Mucosa of rectum (tissue), 2 donors: ENCODE data around the gene FNDC5.

Source experiments
- H3K27ac ChIP-seq, 2 donors: one replicate each; pipeline ENCODE4 v1.7.0; 2013; ENCODE audit warnings: inconsistent platforms in 2 of 2, low read depth in 2 of 2, low read length in 2 of 2
- H3K27me3 ChIP-seq, 2 donors: one replicate each; pipeline ENCODE4 v1.7.0; 2013; ENCODE audit warnings: low read length in 2 of 2; ENCODE audit not compliant: control insufficient read depth in 2 of 2, insufficient read depth in 2 of 2
- H3K36me3 ChIP-seq, 2 donors: one replicate each; pipeline ENCODE4 v1.7.0; 2013; ENCODE audit warnings: low read length in 2 of 2; ENCODE audit not compliant: control insufficient read depth in 2 of 2, insufficient read depth in 2 of 2
- H3K4me1 ChIP-seq, 2 donors: one replicate each; pipeline ENCODE4 v1.7.0; 2013; ENCODE audit warnings: low read length in 2 of 2, mild to moderate bottlenecking in 1 of 2; ENCODE audit not compliant: control insufficient read depth in 2 of 2, insufficient read depth in 2 of 2
- H3K4me3 ChIP-seq, 2 donors: one replicate each; pipeline ENCODE4 v1.7.0; 2013; ENCODE audit warnings: low read length in 2 of 2
- H3K9ac ChIP-seq, 2 donors: one replicate each; pipeline ENCODE4 v1.7.0; 2013; ENCODE audit warnings: low read length in 2 of 2, low read depth in 1 of 2, mild to moderate bottlenecking in 1 of 2
- H3K9me3 ChIP-seq, 2 donors: one replicate each; pipeline ENCODE4 v1.7.0; 2013; ENCODE audit warnings: low read length in 2 of 2; ENCODE audit not compliant: control insufficient read depth in 2 of 2
- donor health status: healthy.
- donor health status: Normal muscosa, but diverticular disease.

Gene FNDC5

DNA sequence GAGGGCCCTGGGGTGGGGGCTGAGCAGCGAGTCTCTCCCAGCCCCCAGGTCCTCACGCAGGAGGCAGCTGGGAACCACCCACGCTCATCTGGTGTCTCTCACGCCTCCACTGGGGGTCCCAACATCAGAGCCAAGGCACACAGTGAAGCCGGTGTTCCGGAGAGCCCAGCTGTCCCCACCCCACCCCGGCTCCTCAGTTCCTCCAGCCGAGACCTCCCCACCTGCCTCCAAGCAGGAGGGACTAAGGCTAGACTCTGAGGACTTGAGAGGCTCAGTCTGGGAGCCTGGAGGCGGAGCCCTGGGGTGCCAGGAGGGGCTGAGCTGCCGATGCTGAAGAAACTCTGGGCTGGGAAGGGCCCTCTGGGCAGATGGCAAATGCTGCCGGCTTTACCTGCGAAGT, 14.0 kb upstream of the FNDC5 start:
- Histone ChIP-seq H3K27me3 (peaks cover 8 to 11% of the 10 kb centered on the region in 2 donors), H3K36me3 (no peaks in the 10 kb centered on the region), H3K4me1 (no peaks in the 10 kb centered on the region), H3K9me3 (no peaks in the 10 kb centered on the region), H3K9ac (no peak overlapping the region), H3K4me3 (no peak overlapping the region), H3K27ac (no peak overlapping the region)

DNA sequence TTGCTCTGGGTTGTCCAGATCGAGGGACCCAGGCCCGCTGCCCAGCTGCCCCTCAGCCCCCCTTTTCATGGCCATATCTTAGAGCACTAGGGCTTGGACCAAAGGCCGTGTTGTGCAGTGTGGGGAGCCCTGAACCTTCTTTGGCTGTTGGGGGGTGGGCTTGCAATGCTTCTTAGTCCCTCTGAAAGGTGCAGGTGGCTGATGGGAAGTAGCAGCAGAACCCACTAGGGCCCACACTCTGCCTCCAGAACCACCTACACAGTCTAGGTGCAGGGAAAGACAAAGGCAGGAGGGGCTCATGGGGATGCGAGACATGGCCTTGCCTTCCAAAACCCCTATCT, 13.3 kb upstream of the FNDC5 start:
- no peak overlapping the region for H3K4me3 ChIP-seq
- no peak overlapping the region for H3K9ac ChIP-seq
- H3K36me3 ChIP-seq, result no peaks in the 10 kb centered on the region
- H3K27ac ChIP-seq, result no peak overlapping the region
- no peaks in the 10 kb centered on the region for H3K9me3 ChIP-seq
- H3K4me1 ChIP-seq, result no peaks in the 10 kb centered on the region
- H3K27me3 ChIP-seq, result peaks cover 8 to 11% of the 10 kb centered on the region in 2 donors

DNA sequence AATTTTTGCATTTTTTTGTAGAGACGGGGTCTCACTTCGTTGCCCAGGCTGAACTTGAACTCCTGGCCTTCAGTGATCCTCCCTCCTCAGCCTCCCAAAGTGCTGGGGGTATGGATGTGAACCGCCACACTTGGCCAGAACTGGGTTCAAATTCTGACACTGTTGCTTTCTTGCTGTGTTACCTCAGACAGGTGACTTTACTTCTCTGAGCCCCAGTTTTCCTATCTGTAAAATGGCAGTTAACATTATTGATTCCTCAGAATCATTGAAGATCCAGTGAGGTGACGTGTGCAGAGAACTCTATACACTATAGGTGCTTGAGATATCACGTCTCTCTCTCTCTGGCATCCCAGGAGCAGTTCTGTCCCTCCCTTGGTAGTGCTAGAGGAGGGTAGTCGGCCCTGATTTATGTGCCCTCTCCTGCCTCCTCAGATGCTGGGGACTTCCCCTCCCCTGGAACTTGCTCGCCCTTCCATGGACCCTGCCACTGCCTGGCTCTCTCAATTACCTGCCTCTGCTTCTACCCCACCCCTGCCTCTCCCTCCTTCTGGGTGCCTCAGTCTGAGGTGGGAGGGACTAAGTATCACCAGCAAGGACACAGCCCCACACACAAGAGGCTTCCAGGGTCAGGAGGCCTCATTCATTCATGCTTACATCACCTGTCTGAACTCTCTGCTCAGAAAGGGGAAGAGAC, 12.8 kb upstream of the FNDC5 start:
- Histone ChIP-seq H3K9me3 (no peaks in the 10 kb centered on the region), H3K9ac (no peak overlapping the region), H3K4me3 (no peak overlapping the region), H3K36me3 (no peaks in the 10 kb centered on the region), H3K4me1 (no peaks in the 10 kb centered on the region), H3K27ac (no peak overlapping the region), H3K27me3 (peaks cover 8 to 11% of the 10 kb centered on the region in 2 donors)

DNA sequence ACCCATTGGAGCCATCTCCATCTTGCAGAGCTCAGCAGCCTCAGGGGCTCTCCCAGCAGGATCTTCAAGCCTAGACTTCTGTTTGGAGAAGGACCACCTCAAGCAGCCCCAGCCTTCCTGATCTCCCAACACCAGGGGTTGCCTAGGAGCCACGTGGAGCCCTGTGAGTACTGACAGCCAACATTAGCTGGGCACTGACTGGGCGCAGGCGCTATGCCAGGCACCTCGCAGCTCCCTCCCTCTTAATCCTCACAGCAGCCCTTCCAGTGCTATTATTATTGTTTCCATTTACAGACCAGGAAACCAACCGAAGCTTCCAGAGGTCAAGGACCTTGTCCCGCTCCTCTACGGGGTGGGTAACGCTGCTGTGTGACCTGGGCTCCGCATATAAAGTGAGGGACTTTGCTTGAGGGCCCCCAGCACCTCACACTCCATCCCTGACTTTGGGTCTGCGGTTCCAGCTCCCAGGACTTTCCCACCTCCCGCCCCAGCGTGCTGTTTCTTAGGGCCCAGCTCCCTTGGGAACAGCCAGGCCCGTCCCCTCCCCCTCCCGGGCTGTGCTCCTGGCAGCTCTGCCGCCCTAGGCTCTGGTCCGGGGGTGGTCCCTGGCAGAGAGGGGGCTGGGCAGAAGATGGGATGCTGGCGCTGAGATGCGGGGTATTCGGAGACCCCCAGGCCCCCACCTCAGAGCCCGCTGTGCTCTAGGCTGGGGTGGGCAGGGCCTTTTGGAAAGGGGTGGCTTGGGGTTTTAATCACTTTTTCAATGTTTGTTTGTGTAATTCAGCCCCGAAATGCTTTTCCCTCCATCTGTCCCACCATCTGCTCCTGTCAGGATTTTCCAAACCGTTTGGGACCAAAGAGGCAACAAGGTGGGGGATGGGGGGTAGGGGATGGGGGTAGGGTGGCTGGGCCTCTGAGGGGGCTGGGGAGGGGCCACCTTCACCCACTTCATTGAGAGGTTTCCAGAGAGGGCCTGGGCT, 11.4 kb upstream of the FNDC5 start:
- no peak overlapping the region for H3K9ac ChIP-seq
- H3K27ac ChIP-seq, result no peak overlapping the region
- peaks cover 6 to 13% of the 10 kb centered on the region in 2 donors for H3K27me3 ChIP-seq
- H3K4me3 ChIP-seq, result no peak overlapping the region
- H3K9me3 ChIP-seq, result no peaks in the 10 kb centered on the region
- no peaks in the 10 kb centered on the region for H3K36me3 ChIP-seq
- H3K4me1 ChIP-seq, result no peaks in the 10 kb centered on the region

DNA sequence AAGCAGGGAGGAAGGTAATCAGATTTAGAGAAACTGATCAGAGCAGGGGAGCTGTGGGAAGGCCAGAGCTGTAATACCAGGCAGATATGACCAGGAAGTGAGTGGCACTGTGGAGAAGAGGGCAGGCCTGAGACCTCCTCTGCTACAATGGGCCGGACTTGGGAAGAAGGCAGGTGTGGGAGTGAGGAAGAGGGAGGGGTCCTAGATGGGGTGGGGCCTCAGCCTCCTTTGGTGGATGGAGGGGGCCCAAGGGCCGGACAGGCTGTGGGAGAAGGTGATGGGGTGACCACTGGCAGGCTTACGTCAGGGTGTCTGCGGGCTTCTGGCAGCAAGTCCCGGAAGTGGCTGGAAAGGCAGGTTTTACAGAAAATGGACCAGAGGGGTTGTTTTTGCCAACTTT, 10.6 kb upstream of the FNDC5 start:
- H3K27me3 ChIP-seq, result peaks cover 0 to 9% of the 10 kb centered on the region in 2 donors
- H3K36me3 ChIP-seq, result no peaks in the 10 kb centered on the region
- H3K4me3 ChIP-seq, result no peak overlapping the region
- H3K4me1 ChIP-seq, result no peaks in the 10 kb centered on the region
- no peaks in the 10 kb centered on the region for H3K9me3 ChIP-seq
- no peak overlapping the region for H3K27ac ChIP-seq
- H3K9ac ChIP-seq, result no peak overlapping the region

DNA sequence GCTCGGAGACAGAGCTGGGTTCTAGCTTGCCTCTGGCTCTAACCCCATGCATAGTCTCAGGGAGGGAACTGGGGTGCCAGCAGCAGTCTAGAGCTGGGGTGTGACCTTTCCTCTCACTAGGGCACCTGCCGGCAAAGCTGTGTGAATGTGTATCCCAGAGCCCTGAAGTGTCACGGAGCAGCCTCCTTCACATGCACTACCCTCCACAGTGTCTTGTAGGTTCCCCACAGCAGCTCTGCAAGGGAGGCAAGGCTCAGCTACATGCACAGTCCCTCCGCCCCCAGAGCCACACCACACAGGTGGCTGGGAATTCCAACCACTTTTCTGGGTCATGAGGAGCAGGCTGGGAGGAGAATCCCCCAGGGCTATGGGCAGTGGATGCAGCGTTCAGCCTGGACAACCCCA, 7.9 kb upstream of the FNDC5 start:
- H3K36me3 ChIP-seq, result no peaks in the 10 kb centered on the region
- no peaks in the 10 kb centered on the region for H3K9me3 ChIP-seq
- H3K9ac ChIP-seq, result no peak overlapping the region
- peaks cover 0 to 3% of the 10 kb centered on the region in 2 donors for H3K27me3 ChIP-seq
- no peak overlapping the region for H3K4me3 ChIP-seq
- no peaks in the 10 kb centered on the region for H3K4me1 ChIP-seq
- H3K27ac ChIP-seq, result no peak overlapping the region

DNA sequence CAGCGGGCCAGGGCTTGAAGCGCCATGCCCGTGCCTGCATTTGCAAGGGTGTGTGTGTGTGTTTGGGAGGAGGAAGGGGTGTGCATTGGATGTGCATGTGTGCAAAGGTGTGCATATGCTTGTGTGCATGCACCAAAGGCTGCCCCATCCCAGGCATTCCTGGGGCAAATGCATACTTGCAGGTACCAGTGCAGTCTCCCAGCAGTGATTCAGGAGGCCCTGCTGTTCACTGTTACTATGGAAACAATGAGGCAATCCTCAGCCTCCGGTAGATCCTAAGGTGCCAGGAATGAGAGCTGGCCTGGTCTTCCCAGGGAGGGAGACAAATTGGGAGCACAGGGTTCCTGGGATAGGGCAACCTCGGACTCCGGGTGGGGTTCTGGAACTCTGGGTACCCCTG, 7.5 kb upstream of the FNDC5 start:
- H3K27me3 ChIP-seq, result peaks cover 0 to 3% of the 10 kb centered on the region in 2 donors
- H3K9ac ChIP-seq, result no peak overlapping the region
- H3K4me1 ChIP-seq, result no peaks in the 10 kb centered on the region
- H3K4me3 ChIP-seq, result no peak overlapping the region
- H3K36me3 ChIP-seq, result no peaks in the 10 kb centered on the region
- no peaks in the 10 kb centered on the region for H3K9me3 ChIP-seq
- no peak overlapping the region for H3K27ac ChIP-seq

DNA sequence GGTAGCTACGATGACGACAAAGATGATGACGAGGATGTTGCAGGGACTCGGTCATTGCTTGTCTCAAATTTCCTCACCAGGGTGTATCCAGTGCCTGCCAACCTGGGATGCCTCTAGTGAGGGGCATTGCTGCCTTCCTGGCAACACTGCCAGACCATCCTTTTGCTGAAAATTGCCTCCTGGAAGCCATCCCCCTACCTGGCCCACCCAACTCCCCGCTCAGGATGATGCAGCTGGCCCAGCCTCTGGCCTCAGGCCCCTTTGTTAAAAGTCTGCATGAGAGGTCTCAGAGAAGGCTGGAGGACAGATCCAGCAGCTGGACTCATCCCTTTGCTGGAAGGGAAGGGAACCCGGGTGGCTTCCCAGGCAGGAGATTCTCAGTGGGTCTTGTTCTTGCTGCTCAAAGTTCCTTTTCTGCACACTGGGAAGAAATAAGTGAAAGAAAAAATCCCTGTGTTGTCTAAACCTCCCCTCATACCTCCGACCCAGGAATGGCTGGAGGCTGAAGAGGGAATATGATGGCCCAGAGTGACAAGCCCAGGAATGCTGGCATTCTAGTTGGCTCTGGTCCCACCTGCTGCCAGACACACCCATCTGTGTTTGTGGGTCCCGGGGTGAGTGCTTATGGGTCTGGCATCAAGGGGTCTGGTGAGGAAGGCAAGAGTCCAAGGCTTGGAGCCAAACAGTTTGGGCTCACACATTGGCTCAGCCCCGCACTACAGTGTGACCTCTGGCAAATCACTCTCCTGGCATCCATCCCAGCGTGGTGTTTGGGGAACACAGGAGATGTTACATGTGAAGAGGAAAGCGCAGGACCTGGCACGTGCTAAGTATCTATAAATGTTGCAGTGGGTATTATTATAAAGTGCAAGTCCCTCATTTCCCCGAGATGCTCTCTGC, 6.7 kb upstream of the FNDC5 start:
- Histone ChIP-seq H3K27me3 (peaks cover 0 to 3% of the 10 kb centered on the region in 2 donors), H3K4me1 (no peaks in the 10 kb centered on the region), H3K4me3 (no peak overlapping the region), H3K9ac (no peak overlapping the region), H3K27ac (no peak overlapping the region), H3K36me3 (no peaks in the 10 kb centered on the region), H3K9me3 (no peaks in the 10 kb centered on the region)

DNA sequence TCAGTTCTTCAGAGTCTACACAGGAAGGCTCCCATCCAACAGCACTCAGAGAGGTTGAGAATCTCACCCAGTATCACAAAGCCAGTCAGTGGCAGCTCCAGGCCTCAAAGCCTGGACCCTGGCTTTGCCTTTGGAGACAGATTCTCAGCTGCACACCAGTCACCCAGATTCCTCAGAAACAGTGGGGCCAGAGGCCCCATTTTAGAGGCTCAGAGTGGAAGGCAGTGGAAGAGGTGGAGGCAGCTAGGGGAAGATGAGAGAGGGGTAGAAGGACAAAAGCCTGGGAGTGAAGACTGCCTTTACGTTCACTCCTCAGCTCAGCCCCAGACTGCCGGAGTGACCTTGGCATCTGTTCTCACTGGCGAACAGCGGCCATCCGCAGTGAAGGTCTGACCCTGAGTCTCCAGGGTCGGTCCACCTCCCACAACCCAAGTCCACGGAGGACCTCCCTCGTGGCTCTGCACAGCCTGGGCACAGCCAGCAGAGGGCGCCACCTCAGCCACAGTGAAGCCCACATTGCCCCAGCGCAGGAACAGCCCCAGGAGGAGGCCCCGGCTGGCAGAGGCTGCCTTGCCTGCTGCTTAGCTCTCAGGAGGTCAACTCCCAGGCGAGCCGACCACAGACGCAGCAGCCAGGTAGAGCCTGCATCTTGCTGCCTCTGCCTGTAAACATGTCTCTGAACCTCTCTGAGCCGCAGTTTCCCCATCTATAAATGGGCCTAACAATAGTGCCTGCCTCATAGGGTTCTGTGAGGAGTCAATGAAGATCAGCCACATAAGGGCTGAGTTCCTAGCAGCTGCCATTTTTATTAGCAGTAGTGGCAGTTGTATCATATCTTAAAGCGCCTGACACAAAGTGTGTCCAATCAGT, 5.9 kb upstream of the FNDC5 start:
- Histone ChIP-seq H3K27ac (no peak overlapping the region), H3K9ac (no peak overlapping the region), H3K36me3 (no peaks in the 10 kb centered on the region), H3K4me1 (no peaks in the 10 kb centered on the region), H3K27me3 (peaks cover 3 to 9% of the 10 kb centered on the region in 2 donors), H3K9me3 (no peaks in the 10 kb centered on the region), H3K4me3 (no peak overlapping the region)
